Loucy (cell line): ENCODE data around the gene ASCL2.

Experiments
- CTCF ChIP-seq: fragments of 200-600 bp; sonication (generic); conservative IDR thresholded peaks from 2 replicates; pipeline ENCODE4 v1.5.1; 2014; ENCODE audit warnings: mild to moderate bottlenecking, antibody characterized with exemption, low read length
- EZH2phosphoT487 ChIP-seq: fragments of 200-600 bp; IDR thresholded peaks from 2 replicates; pipeline ENCODE4 v1.6.1; 2018; ENCODE audit warnings: antibody characterized with exemption, mild to moderate bottlenecking, moderate library complexity, borderline replicate concordance

- no peak for TF ChIP-seq CTCF
- TF ChIP-seq EZH2phosphoT487 = no peak
These were observed 29.4 kb upstream of the ASCL2 start for GRCh38 chr11:2299773-2300172.
